GM12878 (cell line): ENCODE data around the gene EPGN. TPM values are rescaled to one million over a fixed set of nuclear protein-coding genes. Genes with fewer than 3 reads are reported as not detected.

Experiments used
- ATAC-seq: fragments of 200-7000 bp; cut with Tn5 transposase; 3 replicates; pipeline ENCODE4 v1.9.1; 2020; ENCODE audit warnings: mild to moderate bottlenecking, moderate library complexity
- BruUV-seq: library from RNA; stranded (reverse); fragments of 400-500 nt; replicated peaks from 2 replicates; lab custom pipeline; 2021; lab: Mats Ljungman, UMichigan
- CTCF ChIA-PET: fragments of 300-600 bp; sonication (Branson Sonifier 250); formaldehyde crosslinking; extraction: SDS; loops from one replicate; lab custom pipeline; 2021; ENCODE audit warnings: inconsistent platforms; lab: Yijun Ruan, JAX
- POLR2A ChIA-PET: fragments of 350-600 bp; formaldehyde crosslinking; extraction: SDS; loops from one replicate; lab custom pipeline; 2021; ENCODE audit warnings: inconsistent platforms; lab: Charles Lee
- RAD21 ChIA-PET: fragments of 300-600 bp; sonication (Branson Sonifier 250); formaldehyde crosslinking; loops from one replicate; lab custom pipeline; 2023; ENCODE audit warnings: antibody characterized with exemption; ENCODE audit not compliant: unreplicated experiment; lab: Charles Lee
- SMC1A ChIA-PET: fragments of 300-600 bp; sonication (Branson Sonifier 250); formaldehyde crosslinking; loops from one replicate; lab custom pipeline; 2023; ENCODE audit not compliant: unreplicated experiment, uncharacterized antibody; lab: Charles Lee
- DNase-seq: peaks from one replicate; pipeline ENCODE4 v3.0.0-alpha.2; 2011; ENCODE audit warnings: low read depth, low spot score
- FAIRE-seq: peaks from 3 replicates; lab custom pipeline; 2011; peaks lifted over from hg19 to GRCh38; lab: Jason Lieb, UNC
- H2AFZ ChIP-seq: 2 replicates; pipeline ENCODE4 v1.6.0; 2011; ENCODE audit warnings: low read depth, low read length, control low read depth; ENCODE audit not compliant: control insufficient read depth
- H3K27ac ChIP-seq: 2 replicates; pipeline ENCODE4 v1.5.1; 2011; ENCODE audit warnings: control low read depth; ENCODE audit not compliant: control insufficient read depth, insufficient read depth
- H3K27me3 ChIP-seq, 2 experiments: replicated peaks in 1 of 2; 2 replicates each; pipeline versions ENCODE4 v1.6.0 to v1.6.1; 2011; ENCODE audit warnings: low read length in 1 of 2; ENCODE audit not compliant: control insufficient read depth in 2 of 2, insufficient read depth in 2 of 2
- H3K36me3 ChIP-seq, 2 experiments: 2 replicates each; pipeline ENCODE4 v1.5.1; 2011; ENCODE audit warnings: low read length in 1 of 2; ENCODE audit not compliant: control insufficient read depth in 2 of 2, insufficient read depth in 2 of 2
- H3K4me1 ChIP-seq: 2 replicates; pipeline ENCODE4 v1.6.1; 2011; ENCODE audit warnings: mild to moderate bottlenecking, low read length, moderate library complexity, mixed read lengths; ENCODE audit not compliant: control insufficient read depth, insufficient read depth
- H3K4me2 ChIP-seq: 2 replicates; pipeline ENCODE4 v1.6.0; 2011; ENCODE audit warnings: control low read depth; ENCODE audit not compliant: control insufficient read depth, insufficient read depth
- H3K4me3 ChIP-seq: fragments of 200-600 bp; sonication (generic); 2 replicates; pipeline ENCODE4 v1.5.1; 2016
- H3K79me2 ChIP-seq: 2 replicates; pipeline ENCODE4 v1.6.0; 2011; ENCODE audit warnings: low read length; ENCODE audit not compliant: control insufficient read depth, insufficient read depth
- H3K9ac ChIP-seq: 2 replicates; pipeline ENCODE4 v1.8.0; 2011; ENCODE audit warnings: low read length, control low read depth, mixed read lengths; ENCODE audit not compliant: control insufficient read depth, insufficient read depth
- H3K9me3 ChIP-seq: replicated peaks from 3 replicates; pipeline ENCODE4 v1.5.1; 2011; ENCODE audit warnings: mild to moderate bottlenecking, low read length; ENCODE audit not compliant: control insufficient read depth, insufficient read depth
- H4K20me1 ChIP-seq: 2 replicates; pipeline ENCODE4 v1.6.0; 2011; ENCODE audit not compliant: control insufficient read depth, insufficient read depth
- BCL11A ChIP-seq: IDR thresholded peaks from 2 replicates; pipeline ENCODE4 v1.6.1; 2011; ENCODE audit warnings: low read depth, low read length
- CTCF ChIP-seq, 3 experiments: IDR thresholded peaks in 2 of 3; conservative IDR thresholded peaks in 1 of 3; 2 replicates each; pipeline ENCODE4 v1.5.1; 2011; ENCODE audit warnings: low read depth in 3 of 3, low read length in 3 of 3, mild to moderate bottlenecking in 3 of 3, control low read depth in 2 of 3, moderate library complexity in 2 of 3, inconsistent platforms in 1 of 3, mixed read lengths in 1 of 3; ENCODE audit not compliant: control insufficient read depth in 2 of 3, insufficient read depth in 1 of 3; ENCODE audit errors: extremely low read depth in 1 of 3
- IKZF1 ChIP-seq: fragments of 450-650 bp; conservative IDR thresholded peaks from 2 replicates; pipeline ENCODE4 v1.6.1; 2017; ENCODE audit warnings: antibody characterized with exemption, mild to moderate bottlenecking
- KLF5 ChIP-seq: fragments of 450-650 bp; IDR thresholded peaks from 2 replicates; pipeline ENCODE4 v1.6.1; 2014; ENCODE audit warnings: mild to moderate bottlenecking; ENCODE audit not compliant: partially characterized antibody
- LARP7 ChIP-seq: fragments of 450-650 bp; IDR thresholded peaks from 2 replicates; pipeline ENCODE4 v1.6.1; 2017; ENCODE audit warnings: mild to moderate bottlenecking
- RAD21 ChIP-seq: IDR thresholded peaks from 2 replicates; pipeline ENCODE4 v1.6.1; 2011; ENCODE audit warnings: mild to moderate bottlenecking, low read depth, low read length, moderate library complexity; ENCODE audit not compliant: insufficient read depth
- SIX5 ChIP-seq: IDR thresholded peaks from 2 replicates; pipeline ENCODE4 v1.6.1; 2011; ENCODE audit warnings: mild to moderate bottlenecking, low read depth, low read length, moderate library complexity; ENCODE audit not compliant: severe bottlenecking
- ZBTB33 ChIP-seq: fragments of 450-650 bp; IDR thresholded peaks from 2 replicates; pipeline ENCODE4 v1.6.1; 2017; ENCODE audit warnings: mild to moderate bottlenecking
- ZNF207 ChIP-seq: fragments of 450-650 bp; IDR thresholded peaks from 2 replicates; pipeline ENCODE4 v1.6.1; 2014; ENCODE audit warnings: antibody characterized with exemption, mild to moderate bottlenecking, borderline replicate concordance
- ZNF274 ChIP-seq: IDR thresholded peaks from one replicate; pipeline ENCODE4 v1.8.0; 2011; ENCODE audit not compliant: insufficient read length, insufficient read depth
- ZZZ3 ChIP-seq: IDR thresholded peaks from 2 replicates; pipeline ENCODE4 v1.6.1; 2011; ENCODE audit warnings: low read depth; ENCODE audit not compliant: control insufficient read depth, insufficient read length
- WGBS: methylation state at CpG from one replicate; pipeline ENCODE4 v1.1.6; 2016; ENCODE audit warnings: low lambda C conversion rate; ENCODE audit not compliant: insufficient replicate concordance, insufficient coverage; ENCODE audit errors: missing lambda C conversion rate; 5-methylcytosine and 5-hydroxymethylcytosine counted together
- in situ Hi-C: fragments of 300-500 bp; cut with MboI; formaldehyde crosslinking; loops from 9 replicates; pipeline ENCODE4 v1.14.3; 2018; ENCODE audit warnings: mixed read lengths
- intact Hi-C: fragments of 100-400 bp; cut with micrococcal nuclease; formaldehyde crosslinking; loops from one replicate; pipeline ENCODE4 v1.14.2; 2022; ENCODE audit not compliant: unreplicated experiment
- polyA plus RNA-seq, 11 experiments: library from polyadenylated mRNA; depleted of rRNA in 4 of 11; unstranded in 6 of 11; stranded (reverse) in 5 of 11; fragments of >200 nt; fragmentation: Nextera tagmentation in 4 of 11; fragmentation: Illumina TruSeq in 1 of 11; extraction: Ambion mirVana in 4 of 11; extraction: Trizol in 1 of 11; gene quantifications; 1 replicate in 1 of 11; 2 replicates in 10 of 11; pipeline versions ENCODE4 v1.2.1 to v1.2.3, GENCODE V29; 2011 to 2016; ENCODE audit warnings: inconsistent platforms in 2 of 11, missing spikeins in 2 of 11, low read depth in 1 of 11
- total RNA-seq, 4 experiments: library from RNA; depleted of rRNA in 3 of 4; stranded (reverse); fragments of >200 nt in 3 of 4; fragmentation: Illumina TruSeq in 1 of 4; extraction: Trizol in 1 of 4; gene quantifications; 2 replicates each; pipeline versions ENCODE4 v1.2.1 to v1.2.3, GENCODE V29; 2013 to 2021

EPGN gene
- total and polyA plus RNA-seq, 10 of the 15 experiments (the other 5 are each of a cell fraction or from before 2014, with no cell fraction given), result 0.06 to 0.54 (median 0.28) TPM; not detected in 6

- no peak overlapping the region for H3K9ac ChIP-seq
- DNase-seq (no peak), FAIRE-seq (no peak), ATAC-seq (no peak)
- WGBS, result 57% methylated on average over 3 of the region's 3 CpGs
- H3K4me1 ChIP-seq, result no peaks in the 10 kb centered on the region; the same call in 1 of the 2 replicates
- no peak overlapping the region for H3K27ac ChIP-seq
- in situ Hi-C loops, result no loop called here
- SMC1A ChIA-PET, result no interaction called here
- CTCF ChIA-PET, result interaction anchor here (0.7 kb wide), 1 partner anchor 168 kb away, joined by 3 read pairs; no protein-coding TSS in a partner anchor
- no peak overlapping the region for H2AFZ ChIP-seq
- no peaks in the 10 kb centered on the region for H3K79me2 ChIP-seq
- POLR2A ChIA-PET, result no interaction called here
- RAD21 ChIA-PET, result no interaction called here
- intact Hi-C loops, result no loop called here
- H3K36me3 ChIP-seq, result no peaks in the 10 kb centered on the region
- no peaks in the 10 kb centered on the region for H4K20me1 ChIP-seq
- H3K4me2 ChIP-seq, result no peak overlapping the region
- H3K27me3 ChIP-seq, result peaks cover 2 to 10% of the 10 kb centered on the region in 2 experiments; a peak in 3 of 4 replicates
- no TSS peak for BruUV-seq
- TF ChIP-seq CTCF (IDR thresholded peaks at IDR 0.05 in 2 of 3, conservative IDR thresholded peaks at IDR 0.05 in 1 of 3; ENCODE audit: control insufficient read depth in 2 of 3, extremely low read depth in 1 of 3, insufficient read depth in 1 of 3, low read depth in 3 of 3, low read length in 3 of 3) (no peak), BCL11A (no peak), RAD21 (no peak), ZZZ3 (no peak), KLF5 (no peak), SIX5 (no peak), ZNF274 (no peak), ZBTB33 (no peak), ZNF207 (no peak), LARP7 (no peak), IKZF1 (no peak)
- H3K9me3 ChIP-seq, result no peaks in the 10 kb centered on the region
- H3K4me3 ChIP-seq, result no peak overlapping the region
Measured at GRCh38 chr4:74362347-74362746, 54.1 kb downstream of the EPGN start.
